Muscle of leg (tissue), 9 donors: Measurements from ENCODE around the gene FLT3. TPM values are rescaled to one million over a fixed set of nuclear protein-coding genes. Genes with fewer than 3 reads are reported as not detected.

Experiments
- polyA plus RNA-seq, 8 donors: library from polyadenylated mRNA; unstranded; fragments of 120-200 nt; gene quantifications; one replicate each; pipeline versions ENCODE4 v1.2.1 to v1.2.3, GENCODE V29; 2013; ENCODE audit warnings: inconsistent platforms in 1 of 8, low replicate concordance in 1 of 8; ENCODE audit not compliant: insufficient read length in 8 of 8, insufficient read depth in 1 of 8
- total RNA-seq: library from RNA; stranded (reverse); fragments of 120-200 nt; gene quantifications from one replicate; pipeline ENCODE4 v1.2.4, GENCODE V29; 2013

Gene FLT3
- total and polyA plus RNA-seq, 9 donors, result 0.08 to 0.32 (median 0.16) TPM

Other genes starting within 250 kb of the FLT3 start
- gene PDX1, start 180.6 kb downstream of the FLT3 start, total RNA-seq, result not detected
- 1 to 10 TPM in 1 of 8 donors, under 1 TPM in 1, not detected in 6; 0.32 to 1.1 TPM for gene PDX1, start 180.6 kb downstream of the FLT3 start, polyA plus RNA-seq
- gene CDX2, start 131.3 kb downstream of the FLT3 start, total RNA-seq, result not detected
- gene CDX2, start 131.3 kb downstream of the FLT3 start, polyA plus RNA-seq, result 1 to 10 TPM in 1 of 8 donors, under 1 TPM in 1, not detected in 6; 0.98 to 5.3 TPM
- not detected for gene URAD, start 111.9 kb downstream of the FLT3 start, total RNA-seq
- gene URAD, start 111.9 kb downstream of the FLT3 start, polyA plus RNA-seq, result 1 to 10 TPM in 1 of 8 donors, under 1 TPM in 1, not detected in 6; 0.53 to 1.5 TPM
- gene PAN3, start 38.0 kb upstream of the FLT3 start, total RNA-seq, result 16.5 TPM
- 10 to 100 TPM; 17.3 to 24.0 (median 19.0) TPM for gene PAN3, start 38.0 kb upstream of the FLT3 start, polyA plus RNA-seq